HFF-Myc (cell line): ENCODE measurements around the gene IL11RA.

Experiments
- DNase-seq: peaks from one replicate; pipeline ENCODE4 v3.0.0-alpha.2; 2011; ENCODE audit warnings: low read depth; ENCODE audit errors: extremely low read depth
- H3K4me3 ChIP-seq: replicated peaks from 2 replicates; pipeline ENCODE4 v1.5.1; 2011; ENCODE audit warnings: low read depth, mild to moderate bottlenecking, control low read depth, low read length
- CTCF ChIP-seq: IDR thresholded peaks from 2 replicates; pipeline ENCODE4 v1.5.1; 2012; ENCODE audit warnings: mild to moderate bottlenecking, low read depth, low read length, control low read depth; ENCODE audit errors: missing control alignments

Gene IL11RA

GRCh38 chr9:34674440-34674839, 22.5 kb downstream of the IL11RA start:
- no peak overlapping the region for H3K4me3 ChIP-seq
- TF ChIP-seq CTCF, result no peak
- DNase-seq, result no peak

- TF ChIP-seq CTCF, result peak; percentile 97
- no peak overlapping the region for H3K4me3 ChIP-seq
- peak; percentile 53 for DNase-seq
Measured at GRCh38 chr9:34675048-34675714, 23.2 kb downstream of the IL11RA start.

GRCh38 chr9:34675869-34676268, 23.9 kb downstream of the IL11RA start:
- no peak for DNase-seq
- no peak for TF ChIP-seq CTCF
- H3K4me3 ChIP-seq, result no peak overlapping the region

GRCh38 chr9:34684145-34684544, 32.2 kb downstream of the IL11RA start:
- TF ChIP-seq CTCF, result no peak
- H3K4me3 ChIP-seq, result no peak overlapping the region
- no peak for DNase-seq

GRCh38 chr9:34684816-34685215, 32.8 kb downstream of the IL11RA start:
- no peak overlapping the region for H3K4me3 ChIP-seq
- no peak for DNase-seq
- no peak for TF ChIP-seq CTCF

GRCh38 chr9:34685591-34685990, 33.6 kb downstream of the IL11RA start:
- DNase-seq, result no peak
- H3K4me3 ChIP-seq, result no peak overlapping the region
- no peak for TF ChIP-seq CTCF

- TF ChIP-seq CTCF, result no peak
- no peak for DNase-seq
Measured at GRCh38 chr9:34686231-34686630, 34.2 kb downstream of the IL11RA start.

More at GRCh38 chr9:34686231-34686630, 34.2 kb downstream of the IL11RA start:
- H3K4me3 ChIP-seq, result no peak overlapping the region
